GM12878 (cell line): ENCODE results near the gene ANGPTL2. TPM values are rescaled to one million over a fixed set of nuclear protein-coding genes. Genes with fewer than 3 reads are reported as not detected.

Experiments used
- ATAC-seq: fragments of 200-7000 bp; cut with Tn5 transposase; 3 replicates; pipeline ENCODE4 v1.9.1; 2020; ENCODE audit warnings: mild to moderate bottlenecking, moderate library complexity
- BruUV-seq: library from RNA; stranded (reverse); fragments of 400-500 nt; replicated peaks from 2 replicates; lab custom pipeline; 2021; lab: Mats Ljungman, UMichigan
- CTCF ChIA-PET: fragments of 300-600 bp; sonication (Branson Sonifier 250); formaldehyde crosslinking; extraction: SDS; loops from one replicate; lab custom pipeline; 2021; ENCODE audit warnings: inconsistent platforms; lab: Yijun Ruan, JAX
- POLR2A ChIA-PET: fragments of 350-600 bp; formaldehyde crosslinking; extraction: SDS; loops from one replicate; lab custom pipeline; 2021; ENCODE audit warnings: inconsistent platforms; lab: Charles Lee
- RAD21 ChIA-PET: fragments of 300-600 bp; sonication (Branson Sonifier 250); formaldehyde crosslinking; loops from one replicate; lab custom pipeline; 2023; ENCODE audit warnings: antibody characterized with exemption; ENCODE audit not compliant: unreplicated experiment; lab: Charles Lee
- SMC1A ChIA-PET: fragments of 300-600 bp; sonication (Branson Sonifier 250); formaldehyde crosslinking; loops from one replicate; lab custom pipeline; 2023; ENCODE audit not compliant: unreplicated experiment, uncharacterized antibody; lab: Charles Lee
- DNase-seq: peaks from one replicate; pipeline ENCODE4 v3.0.0-alpha.2; 2011; ENCODE audit warnings: low read depth, low spot score
- FAIRE-seq: peaks from 3 replicates; lab custom pipeline; 2011; peaks lifted over from hg19 to GRCh38; lab: Jason Lieb, UNC
- H2AFZ ChIP-seq: 2 replicates; pipeline ENCODE4 v1.6.0; 2011; ENCODE audit warnings: low read depth, low read length, control low read depth; ENCODE audit not compliant: control insufficient read depth
- H3K27ac ChIP-seq: 2 replicates; pipeline ENCODE4 v1.5.1; 2011; ENCODE audit warnings: control low read depth; ENCODE audit not compliant: control insufficient read depth, insufficient read depth
- H3K27me3 ChIP-seq, 2 experiments: replicated peaks in 1 of 2; 2 replicates each; pipeline versions ENCODE4 v1.6.0 to v1.6.1; 2011; ENCODE audit warnings: low read length in 1 of 2; ENCODE audit not compliant: control insufficient read depth in 2 of 2, insufficient read depth in 2 of 2
- H3K36me3 ChIP-seq, 2 experiments: 2 replicates each; pipeline ENCODE4 v1.5.1; 2011; ENCODE audit warnings: low read length in 1 of 2; ENCODE audit not compliant: control insufficient read depth in 2 of 2, insufficient read depth in 2 of 2
- H3K4me1 ChIP-seq: 2 replicates; pipeline ENCODE4 v1.6.1; 2011; ENCODE audit warnings: mild to moderate bottlenecking, low read length, moderate library complexity, mixed read lengths; ENCODE audit not compliant: control insufficient read depth, insufficient read depth
- H3K4me2 ChIP-seq: 2 replicates; pipeline ENCODE4 v1.6.0; 2011; ENCODE audit warnings: control low read depth; ENCODE audit not compliant: control insufficient read depth, insufficient read depth
- H3K4me3 ChIP-seq: fragments of 200-600 bp; sonication (generic); 2 replicates; pipeline ENCODE4 v1.5.1; 2016
- H3K79me2 ChIP-seq: 2 replicates; pipeline ENCODE4 v1.6.0; 2011; ENCODE audit warnings: low read length; ENCODE audit not compliant: control insufficient read depth, insufficient read depth
- H3K9ac ChIP-seq: 2 replicates; pipeline ENCODE4 v1.8.0; 2011; ENCODE audit warnings: low read length, control low read depth, mixed read lengths; ENCODE audit not compliant: control insufficient read depth, insufficient read depth
- H3K9me3 ChIP-seq: replicated peaks from 3 replicates; pipeline ENCODE4 v1.5.1; 2011; ENCODE audit warnings: mild to moderate bottlenecking, low read length; ENCODE audit not compliant: control insufficient read depth, insufficient read depth
- H4K20me1 ChIP-seq: 2 replicates; pipeline ENCODE4 v1.6.0; 2011; ENCODE audit not compliant: control insufficient read depth, insufficient read depth
- PML ChIP-seq: IDR thresholded peaks from 2 replicates; pipeline ENCODE4 v1.6.1; 2012; ENCODE audit warnings: low read length, inconsistent platforms
- TBL1XR1 ChIP-seq: IDR thresholded peaks from 2 replicates; pipeline ENCODE4 v1.6.1; 2012; ENCODE audit warnings: low read depth, low read length, improper control_type of control experiment
- ZNF622 ChIP-seq: fragments of 450-650 bp; IDR thresholded peaks from 2 replicates; pipeline ENCODE4 v1.6.1; 2017; ENCODE audit warnings: mild to moderate bottlenecking, inconsistent platforms
- WGBS: methylation state at CpG from one replicate; pipeline ENCODE4 v1.1.6; 2016; ENCODE audit warnings: low lambda C conversion rate; ENCODE audit not compliant: insufficient replicate concordance, insufficient coverage; ENCODE audit errors: missing lambda C conversion rate; 5-methylcytosine and 5-hydroxymethylcytosine counted together
- in situ Hi-C: fragments of 300-500 bp; cut with MboI; formaldehyde crosslinking; loops from 9 replicates; pipeline ENCODE4 v1.14.3; 2018; ENCODE audit warnings: mixed read lengths
- intact Hi-C: fragments of 100-400 bp; cut with micrococcal nuclease; formaldehyde crosslinking; loops from one replicate; pipeline ENCODE4 v1.14.2; 2022; ENCODE audit not compliant: unreplicated experiment
- polyA plus RNA-seq, 11 experiments: library from polyadenylated mRNA; depleted of rRNA in 4 of 11; unstranded in 6 of 11; stranded (reverse) in 5 of 11; fragments of >200 nt; fragmentation: Nextera tagmentation in 4 of 11; fragmentation: Illumina TruSeq in 1 of 11; extraction: Ambion mirVana in 4 of 11; extraction: Trizol in 1 of 11; gene quantifications; 1 replicate in 1 of 11; 2 replicates in 10 of 11; pipeline versions ENCODE4 v1.2.1 to v1.2.3, GENCODE V29; 2011 to 2016; ENCODE audit warnings: inconsistent platforms in 2 of 11, missing spikeins in 2 of 11, low read depth in 1 of 11
- total RNA-seq, 4 experiments: library from RNA; depleted of rRNA in 3 of 4; stranded (reverse); fragments of >200 nt in 3 of 4; fragmentation: Illumina TruSeq in 1 of 4; extraction: Trizol in 1 of 4; gene quantifications; 2 replicates each; pipeline versions ENCODE4 v1.2.1 to v1.2.3, GENCODE V29; 2013 to 2021
- TF ChIP-seq, protein P1 (sequence below): IDR thresholded peaks from 2 replicates; pipeline ENCODE4 v1.6.1; 2012; ENCODE audit warnings: improper control_type of control experiment, low read depth, low read length; ENCODE audit not compliant: insufficient replicate concordance

ANGPTL2 gene
- total and polyA plus RNA-seq, 10 of the 15 experiments (the other 5 are each of a cell fraction or from before 2014, with no cell fraction given) = 0.13 to 2.6 (median 0.82) TPM; not detected in 1

DNA sequence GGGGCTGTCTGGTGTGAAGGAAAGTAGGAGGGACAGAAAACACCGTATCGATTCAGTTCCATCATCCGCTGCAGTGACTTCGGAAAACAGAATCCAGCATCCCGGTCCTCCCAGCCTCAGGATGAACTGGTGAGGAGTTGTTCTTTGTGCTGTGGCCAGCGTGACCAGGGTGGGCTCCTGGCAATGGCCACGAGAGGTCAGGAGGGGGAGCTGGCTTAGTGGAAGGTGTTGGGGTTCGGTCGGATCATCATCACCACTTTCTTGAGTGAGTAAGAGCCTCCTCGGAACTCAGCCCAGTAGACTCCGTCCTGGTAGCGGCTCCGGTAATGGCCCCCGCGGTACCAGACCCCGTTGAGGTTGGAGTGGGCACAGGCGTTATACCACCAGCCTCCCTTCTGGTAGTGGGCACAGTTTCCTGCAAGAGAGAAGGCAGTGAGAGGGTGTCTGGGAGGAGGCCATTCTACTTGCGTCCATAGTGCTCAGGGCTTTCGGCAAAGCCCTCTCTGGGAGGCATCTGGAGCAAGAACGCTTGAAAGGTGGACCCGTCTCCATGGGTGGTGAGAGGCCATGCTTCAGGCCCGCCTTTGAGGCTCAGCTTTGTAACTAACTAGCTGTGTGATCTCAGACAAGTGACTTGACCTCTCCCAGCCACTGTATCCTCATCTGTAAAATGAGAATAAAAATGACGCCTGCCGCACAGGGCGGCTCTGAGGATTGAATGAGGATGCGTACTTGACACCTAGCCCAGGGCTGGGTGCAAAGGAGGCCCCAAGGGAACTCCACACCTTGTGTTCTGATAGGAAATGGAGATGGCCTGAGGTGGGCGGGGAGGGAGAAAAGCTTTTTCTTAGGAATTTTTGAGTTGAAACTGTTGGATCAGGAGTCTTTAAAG, 33.5 kb downstream of the ANGPTL2 start:
- H4K20me1 ChIP-seq = no peaks in the 10 kb centered on the region
- H2AFZ ChIP-seq = no peak overlapping the region
- no peaks in the 10 kb centered on the region for H3K4me1 ChIP-seq
- RAD21 ChIA-PET = no interaction called here
- no peaks in the 10 kb centered on the region for H3K79me2 ChIP-seq
- ATAC-seq (no peak), FAIRE-seq (no peak), DNase-seq (no peak)
- H3K27ac ChIP-seq = no peak overlapping the region
- no TSS peak for BruUV-seq
- WGBS = 79% methylated on average over 26 of the region's 27 CpGs
- no peaks in the 10 kb centered on the region for H3K27me3 ChIP-seq
- no peak for TF ChIP-seq ZNF622
- TF ChIP-seq PML = no peak
- no peak for TF ChIP-seq TBL1XR1
- POLR2A ChIA-PET = no interaction called here
- SMC1A ChIA-PET = no interaction called here
- intact Hi-C loops (no loop called here), in situ Hi-C loops (no loop called here)
- H3K9me3 ChIP-seq = no peaks in the 10 kb centered on the region
- no peak overlapping the region for H3K9ac ChIP-seq
- H3K36me3 ChIP-seq = no peaks in the 10 kb centered on the region; a peak in 1 of 4 replicates
- CTCF ChIA-PET = no interaction called here
- no peak overlapping the region for H3K4me3 ChIP-seq
- H3K4me2 ChIP-seq = no peak overlapping the region

DNA sequence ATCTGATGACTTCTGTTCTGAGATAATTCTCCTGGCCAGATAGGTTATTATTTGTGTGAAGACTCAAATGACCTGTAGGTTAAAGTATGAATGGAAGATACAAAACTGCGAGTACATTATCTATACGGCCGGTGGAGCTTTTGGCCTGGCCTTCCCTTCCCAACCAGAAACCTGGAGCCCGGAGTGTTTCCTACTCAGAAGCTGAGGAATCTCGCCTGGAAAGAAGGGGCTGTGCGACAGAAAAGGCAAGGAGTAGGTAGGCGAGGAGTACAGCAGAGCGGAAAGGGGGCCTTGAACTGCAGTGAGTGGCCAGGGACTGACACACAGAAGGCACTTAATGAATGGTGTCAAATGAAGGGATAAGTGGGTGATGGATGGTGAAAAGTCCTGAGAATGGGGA, 34.6 kb downstream of the ANGPTL2 start:
- RAD21 ChIA-PET = no interaction called here
- no peak for DNase-seq
- no peaks in the 10 kb centered on the region for H3K79me2 ChIP-seq
- no peak overlapping the region for H3K27ac ChIP-seq
- POLR2A ChIA-PET = no interaction called here
- no peak overlapping the region for H3K9ac ChIP-seq
- H3K36me3 ChIP-seq = no peaks in the 10 kb centered on the region; a peak in 1 of 4 replicates
- H2AFZ ChIP-seq = no peak overlapping the region
- 67% methylated on average over 8 of the region's 8 CpGs for WGBS
- SMC1A ChIA-PET = no interaction called here
- no peak overlapping the region for H3K4me2 ChIP-seq
- H4K20me1 ChIP-seq = no peaks in the 10 kb centered on the region
- TF ChIP-seq, protein P1, sequence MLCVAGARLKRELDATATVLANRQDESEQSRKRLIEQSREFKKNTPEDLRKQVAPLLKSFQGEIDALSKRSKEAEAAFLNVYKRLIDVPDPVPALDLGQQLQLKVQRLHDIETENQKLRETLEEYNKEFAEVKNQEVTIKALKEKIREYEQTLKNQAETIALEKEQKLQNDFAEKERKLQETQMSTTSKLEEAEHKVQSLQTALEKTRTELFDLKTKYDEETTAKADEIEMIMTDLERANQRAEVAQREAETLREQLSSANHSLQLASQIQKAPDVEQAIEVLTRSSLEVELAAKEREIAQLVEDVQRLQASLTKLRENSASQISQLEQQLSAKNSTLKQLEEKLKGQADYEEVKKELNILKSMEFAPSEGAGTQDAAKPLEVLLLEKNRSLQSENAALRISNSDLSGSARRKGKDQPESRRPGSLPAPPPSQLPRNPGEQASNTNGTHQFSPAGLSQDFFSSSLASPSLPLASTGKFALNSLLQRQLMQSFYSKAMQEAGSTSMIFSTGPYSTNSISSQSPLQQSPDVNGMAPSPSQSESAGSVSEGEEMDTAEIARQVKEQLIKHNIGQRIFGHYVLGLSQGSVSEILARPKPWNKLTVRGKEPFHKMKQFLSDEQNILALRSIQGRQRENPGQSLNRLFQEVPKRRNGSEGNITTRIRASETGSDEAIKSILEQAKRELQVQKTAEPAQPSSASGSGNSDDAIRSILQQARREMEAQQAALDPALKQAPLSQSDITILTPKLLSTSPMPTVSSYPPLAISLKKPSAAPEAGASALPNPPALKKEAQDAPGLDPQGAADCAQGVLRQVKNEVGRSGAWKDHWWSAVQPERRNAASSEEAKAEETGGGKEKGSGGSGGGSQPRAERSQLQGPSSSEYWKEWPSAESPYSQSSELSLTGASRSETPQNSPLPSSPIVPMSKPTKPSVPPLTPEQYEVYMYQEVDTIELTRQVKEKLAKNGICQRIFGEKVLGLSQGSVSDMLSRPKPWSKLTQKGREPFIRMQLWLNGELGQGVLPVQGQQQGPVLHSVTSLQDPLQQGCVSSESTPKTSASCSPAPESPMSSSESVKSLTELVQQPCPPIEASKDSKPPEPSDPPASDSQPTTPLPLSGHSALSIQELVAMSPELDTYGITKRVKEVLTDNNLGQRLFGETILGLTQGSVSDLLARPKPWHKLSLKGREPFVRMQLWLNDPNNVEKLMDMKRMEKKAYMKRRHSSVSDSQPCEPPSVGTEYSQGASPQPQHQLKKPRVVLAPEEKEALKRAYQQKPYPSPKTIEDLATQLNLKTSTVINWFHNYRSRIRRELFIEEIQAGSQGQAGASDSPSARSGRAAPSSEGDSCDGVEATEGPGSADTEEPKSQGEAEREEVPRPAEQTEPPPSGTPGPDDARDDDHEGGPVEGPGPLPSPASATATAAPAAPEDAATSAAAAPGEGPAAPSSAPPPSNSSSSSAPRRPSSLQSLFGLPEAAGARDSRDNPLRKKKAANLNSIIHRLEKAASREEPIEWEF = no peak
- TF ChIP-seq, all 136 proteins: peak for 0
- H3K27me3 ChIP-seq = no peaks in the 10 kb centered on the region
- H3K4me3 ChIP-seq = no peak overlapping the region
- no TSS peak for BruUV-seq
- no peaks in the 10 kb centered on the region for H3K9me3 ChIP-seq
- in situ Hi-C loops = no loop called here
- intact Hi-C loops = no loop called here
- FAIRE-seq (no peak), ATAC-seq (no peak)
- no peaks in the 10 kb centered on the region for H3K4me1 ChIP-seq
- CTCF ChIA-PET = interaction anchor here (0.6 kb wide), 1 partner anchor 398 kb away, joined by 3 read pairs; no protein-coding TSS in a partner anchor
